Left renal cortex interstitium (tissue), 4 donors: ENCODE results near the gene LHFPL3. TPM values are rescaled to one million over a fixed set of nuclear protein-coding genes. Genes with fewer than 3 reads are reported as not detected.
"Not testable (repeated sequence)": the region's sequence is repeated elsewhere in the genome, so short reads cannot be mapped to it uniquely, and the experiment has no call there.

Source experiments
- DNase-seq, 4 donors: peaks; one replicate each; pipeline ENCODE4 v3.0.0-alpha.2; 2013; ENCODE audit warnings: low read depth in 4 of 4, low spot score in 2 of 4, missing footprints in 1 of 4
- polyA plus RNA-seq, 4 donors: library from polyadenylated mRNA; unstranded; fragments of 120-200 nt; gene quantifications; one replicate each; pipeline ENCODE4 v1.2.1, GENCODE V29; 2013; ENCODE audit not compliant: insufficient read length in 4 of 4

Gene LHFPL3
- polyA plus RNA-seq, 4 donors, result 5.2 to 11.3 (median 5.9) TPM

DNA sequence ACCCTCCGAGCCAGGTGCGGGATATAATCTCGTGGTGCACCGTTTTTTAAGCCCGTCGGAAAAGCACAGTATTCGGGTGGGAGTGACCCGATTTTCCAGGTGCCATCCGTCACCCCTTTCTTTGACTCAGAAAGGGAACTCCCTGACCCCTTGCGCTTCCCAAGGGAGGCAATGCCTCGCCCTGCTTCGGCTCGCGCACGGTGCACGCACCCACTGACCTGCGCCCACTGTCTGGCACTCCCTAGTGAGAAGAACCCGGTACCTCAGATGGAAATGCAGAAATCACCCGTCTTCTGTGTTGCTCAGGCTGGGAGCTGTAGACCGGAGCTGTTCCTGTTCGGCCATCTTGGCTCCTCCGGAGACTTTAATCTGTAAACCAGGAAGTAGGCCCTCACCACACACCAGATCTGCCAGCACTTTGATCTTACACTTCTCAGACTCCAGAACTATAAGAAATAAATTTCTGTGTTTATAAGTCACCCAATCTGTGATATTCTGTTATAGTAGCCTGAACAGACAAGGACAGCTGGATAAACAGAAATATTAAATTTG lies 235.0 kb downstream of the LHFPL3 start:
- not testable (repeated sequence) for DNase-seq

DNA sequence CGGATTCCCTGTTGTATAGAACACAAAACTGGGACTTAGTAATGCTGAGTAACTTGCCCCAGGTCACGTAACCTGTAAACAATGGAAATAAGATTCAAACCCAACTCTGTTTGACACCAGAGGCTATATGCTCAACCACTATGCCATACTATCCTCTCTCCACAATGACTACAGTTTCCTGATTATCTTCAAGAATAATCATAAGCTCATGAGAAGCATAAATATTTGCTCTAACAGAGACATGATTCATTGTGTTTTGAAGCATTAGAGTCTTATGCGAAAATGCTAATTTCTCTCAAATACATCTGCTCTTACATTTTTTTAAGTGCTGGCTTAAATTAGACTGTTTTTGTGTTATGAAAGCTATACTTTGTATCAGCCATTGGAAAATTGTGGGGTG lies 241.3 kb downstream of the LHFPL3 start:
- DNase-seq, result no peak

DNA sequence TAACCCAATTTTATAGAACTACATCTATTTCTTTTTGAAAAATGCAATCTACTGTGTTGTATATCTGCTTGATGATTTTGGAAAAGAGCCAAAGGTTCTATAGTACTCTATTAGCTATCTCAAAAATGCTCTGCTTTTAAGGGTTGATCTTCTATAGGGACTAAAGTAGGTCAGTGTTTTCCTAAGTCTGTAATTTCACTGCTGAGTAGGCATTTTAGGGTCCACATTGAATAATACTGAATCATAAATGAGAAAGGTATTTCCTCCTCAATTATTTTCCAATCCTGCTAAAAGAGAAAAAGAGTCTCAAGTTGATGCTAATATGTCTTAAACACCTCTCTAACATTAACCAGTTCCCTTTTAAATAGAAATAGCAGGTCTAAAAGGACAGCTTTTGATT lies 244.2 kb downstream of the LHFPL3 start:
- no peak for DNase-seq

DNA sequence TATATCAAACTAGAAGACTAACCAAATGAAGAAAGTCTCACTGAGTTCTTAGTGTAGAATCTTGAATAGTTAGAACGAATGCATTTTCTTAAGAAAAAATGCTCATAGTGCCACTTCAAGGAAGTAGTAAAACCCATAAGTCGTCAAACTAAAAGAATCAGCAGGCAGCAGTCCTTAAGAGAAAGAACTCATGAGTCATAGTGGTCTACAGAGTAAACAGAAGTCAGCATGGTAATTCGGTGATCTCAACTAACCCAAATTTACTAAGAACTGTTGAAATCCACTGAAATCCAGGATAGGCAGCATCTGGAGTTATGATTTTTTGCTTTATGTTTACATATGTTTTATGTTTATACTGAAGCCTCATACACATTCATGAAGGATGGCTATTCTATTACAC lies 256.2 kb downstream of the LHFPL3 start:
- no peak for DNase-seq

DNA sequence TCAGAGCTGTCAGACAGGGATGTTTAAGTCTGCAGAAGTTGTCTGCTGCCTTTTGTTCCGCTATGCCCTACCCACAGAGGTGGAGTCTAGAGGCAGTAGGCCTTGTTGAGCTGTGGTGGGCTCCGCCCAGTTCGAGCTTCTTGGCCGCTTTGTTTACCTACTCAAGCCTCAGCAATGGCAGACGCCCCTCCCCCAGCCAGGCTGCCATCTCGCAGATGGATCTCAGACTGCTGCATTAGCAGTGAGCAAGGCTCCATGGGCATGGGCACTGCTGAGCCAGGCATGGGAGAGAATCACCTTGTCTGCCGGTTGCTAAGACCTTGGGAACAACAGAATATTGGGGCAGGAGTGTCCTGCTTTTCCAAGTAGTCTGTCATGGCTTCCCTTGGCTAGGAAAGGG lies 267.2 kb downstream of the LHFPL3 start:
- DNase-seq, result not testable (repeated sequence)

DNA sequence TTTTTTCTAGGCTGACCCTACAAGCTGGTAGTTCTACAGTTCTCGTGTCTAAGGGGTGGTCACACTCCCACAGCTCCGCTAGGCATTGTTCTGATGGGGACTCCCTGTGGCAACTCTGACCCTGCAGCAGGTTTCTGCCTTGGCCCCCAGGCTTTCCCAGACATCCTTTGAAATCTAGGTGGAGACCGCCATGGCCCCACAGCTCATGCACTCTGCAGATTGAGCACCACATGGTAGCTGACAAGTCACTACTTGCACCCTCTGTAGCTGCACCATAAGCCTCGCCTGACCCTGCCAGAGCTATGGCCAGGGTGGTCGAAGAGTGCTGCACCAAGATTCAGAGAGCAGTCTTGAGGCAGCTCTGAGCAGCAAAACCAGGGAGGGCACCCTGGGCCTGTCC lies 275.6 kb downstream of the LHFPL3 start:
- no peak for DNase-seq

DNA sequence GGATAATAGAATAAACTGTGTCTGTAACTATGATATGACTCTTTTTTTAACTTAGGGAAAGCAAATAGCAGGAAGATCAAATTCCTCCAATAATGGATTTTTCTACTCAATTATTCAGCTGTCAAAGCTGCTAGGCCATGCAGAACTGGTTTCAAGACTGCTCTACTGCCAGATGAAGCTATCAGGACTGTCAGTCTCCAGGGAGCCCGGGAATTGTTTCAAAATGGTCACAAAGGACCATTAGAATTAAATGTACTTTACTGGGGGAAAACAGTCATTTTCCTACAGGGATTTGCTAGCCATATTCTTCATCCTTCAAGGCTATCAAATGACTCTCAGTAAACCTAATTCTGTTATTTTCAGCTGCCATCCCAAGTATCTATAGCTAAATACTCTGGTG lies 276.3 kb downstream of the LHFPL3 start:
- no peak for DNase-seq

DNA sequence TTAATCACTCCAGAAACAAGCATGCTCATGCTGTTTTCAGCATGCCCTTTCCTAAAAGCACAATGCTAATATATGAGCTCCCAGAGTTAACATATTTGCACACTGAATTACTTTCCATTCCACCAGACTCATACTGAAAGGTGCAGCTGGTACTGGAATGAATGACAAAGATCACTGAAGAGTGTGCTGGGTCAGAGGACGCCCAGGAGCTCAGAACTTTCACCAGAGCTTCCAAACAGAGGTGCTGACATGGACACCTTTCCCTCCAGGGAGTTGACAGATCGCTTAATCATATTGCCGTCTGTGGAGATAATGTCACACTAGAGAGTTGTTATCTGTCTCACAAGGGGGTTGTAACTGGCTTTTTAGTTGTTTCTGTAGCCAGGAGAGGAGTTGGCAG lies 292.9 kb downstream of the LHFPL3 start:
- DNase-seq, result no peak

DNA sequence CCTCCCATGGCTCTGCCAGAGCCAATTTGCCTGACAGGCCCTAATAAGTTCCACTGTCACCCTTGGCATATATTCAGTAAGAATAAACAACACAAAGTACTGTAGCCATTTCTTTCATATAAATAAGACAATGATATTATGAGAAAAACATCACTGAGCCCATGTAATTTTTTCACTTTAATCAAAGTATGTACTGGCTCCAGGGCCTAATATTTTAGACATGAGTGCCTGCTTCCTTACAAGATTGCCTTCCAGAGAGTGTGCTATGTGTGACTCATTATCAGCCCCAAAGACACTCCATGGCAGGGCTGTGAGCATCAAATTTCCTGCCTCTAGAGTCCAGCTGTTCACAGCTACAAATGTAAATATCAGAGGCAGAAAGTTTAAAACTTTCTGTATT lies 297.6 kb downstream of the LHFPL3 start:
- DNase-seq, result no peak

DNA sequence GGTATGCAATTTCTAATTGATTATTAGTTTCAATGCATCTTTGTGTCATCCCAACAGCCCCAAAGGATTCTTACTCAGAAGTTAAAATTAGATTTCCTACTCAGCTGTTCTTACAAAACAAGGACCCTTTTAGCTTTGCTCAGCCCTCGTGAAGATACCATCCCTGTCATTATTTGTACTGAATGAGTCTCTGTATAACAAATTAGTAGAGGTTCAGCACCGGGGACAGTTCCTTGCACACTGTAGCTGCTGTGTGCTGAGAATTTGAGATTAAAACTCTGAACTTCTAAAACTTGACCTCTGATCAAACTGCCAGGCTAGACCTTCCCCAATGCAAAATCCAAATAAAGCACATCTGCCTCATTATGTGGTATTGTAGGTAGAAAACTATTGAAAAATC lies 299.1 kb downstream of the LHFPL3 start:
- DNase-seq, result peak in 2 of 4 donors; percentile 37 to 59

DNA sequence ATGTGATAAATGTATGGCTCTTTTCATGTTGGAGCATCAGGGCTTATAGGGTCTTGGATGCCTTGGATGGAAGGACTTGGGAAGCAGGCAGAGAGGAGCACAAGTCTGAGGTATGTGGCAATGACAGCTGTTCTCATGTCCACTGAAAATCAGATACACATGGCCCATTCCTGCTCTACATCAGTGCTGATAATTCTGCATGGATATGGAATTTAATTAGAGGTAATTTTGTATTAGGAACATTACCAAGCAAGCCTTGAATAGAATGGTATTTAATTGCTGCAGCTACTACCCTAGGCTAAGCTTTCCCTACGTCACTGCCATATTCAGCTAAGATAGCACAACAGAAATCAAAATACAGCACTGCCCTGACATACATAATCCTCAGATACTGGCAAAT lies 299.6 kb downstream of the LHFPL3 start:
- no peak for DNase-seq

DNA sequence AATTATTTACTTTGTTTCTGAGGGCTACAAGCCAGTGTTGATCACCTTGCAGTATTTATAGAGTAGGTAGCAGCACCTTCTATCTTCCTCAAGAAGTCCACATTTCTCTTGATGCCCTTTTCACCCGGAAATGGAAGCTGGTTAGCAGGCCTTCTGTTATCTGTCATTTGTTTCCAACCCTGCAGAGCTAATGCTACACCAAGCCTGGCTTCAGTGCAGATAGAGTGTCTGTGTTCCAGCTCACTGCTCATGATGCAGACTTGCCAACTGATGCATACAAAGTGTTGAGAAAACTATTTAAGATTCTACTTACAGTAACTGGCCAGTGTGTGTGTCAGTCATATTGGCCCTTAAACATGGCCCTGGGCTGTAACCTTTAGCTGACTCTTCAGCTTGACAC lies 301.0 kb downstream of the LHFPL3 start:
- no peak for DNase-seq

DNA sequence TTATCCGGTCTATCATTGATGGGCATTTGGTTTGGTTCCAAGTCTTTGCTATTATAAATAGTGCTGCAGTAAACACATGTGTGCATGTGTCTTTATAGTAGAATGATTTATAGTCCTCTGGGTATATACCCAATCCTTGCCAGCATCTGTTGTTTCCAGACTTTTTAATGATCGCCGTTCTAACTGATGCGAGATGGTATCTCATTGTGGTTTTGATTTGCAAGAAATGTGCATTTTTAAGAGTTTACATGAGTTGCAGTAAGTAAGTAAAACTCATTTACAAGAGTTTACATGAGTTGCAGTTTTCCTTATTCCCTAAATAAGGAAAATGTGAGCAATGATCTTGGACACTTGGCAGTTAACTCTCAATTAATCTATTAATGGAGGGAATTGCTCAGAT lies 312.1 kb downstream of the LHFPL3 start:
- DNase-seq, result no peak

DNA sequence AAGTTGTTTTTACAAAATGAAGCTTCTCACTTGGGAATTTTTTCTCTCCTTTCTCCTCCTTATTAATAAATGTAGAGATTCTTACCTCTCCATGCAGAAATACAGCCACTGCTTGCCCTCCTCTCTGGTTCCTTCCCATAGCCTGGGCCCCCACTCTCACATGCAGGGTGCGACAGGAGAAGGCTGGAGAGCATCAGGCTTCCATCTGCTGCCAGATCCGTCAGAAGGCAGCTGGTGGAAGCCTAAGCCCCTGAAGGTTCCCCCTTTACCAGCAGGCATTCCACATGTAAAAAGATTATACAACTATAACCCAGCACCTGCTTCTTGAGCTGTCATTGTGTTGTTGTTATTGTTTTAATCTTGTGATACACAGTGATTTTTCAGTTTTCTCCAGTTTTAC lies 314.2 kb downstream of the LHFPL3 start:
- DNase-seq, result no peak

DNA sequence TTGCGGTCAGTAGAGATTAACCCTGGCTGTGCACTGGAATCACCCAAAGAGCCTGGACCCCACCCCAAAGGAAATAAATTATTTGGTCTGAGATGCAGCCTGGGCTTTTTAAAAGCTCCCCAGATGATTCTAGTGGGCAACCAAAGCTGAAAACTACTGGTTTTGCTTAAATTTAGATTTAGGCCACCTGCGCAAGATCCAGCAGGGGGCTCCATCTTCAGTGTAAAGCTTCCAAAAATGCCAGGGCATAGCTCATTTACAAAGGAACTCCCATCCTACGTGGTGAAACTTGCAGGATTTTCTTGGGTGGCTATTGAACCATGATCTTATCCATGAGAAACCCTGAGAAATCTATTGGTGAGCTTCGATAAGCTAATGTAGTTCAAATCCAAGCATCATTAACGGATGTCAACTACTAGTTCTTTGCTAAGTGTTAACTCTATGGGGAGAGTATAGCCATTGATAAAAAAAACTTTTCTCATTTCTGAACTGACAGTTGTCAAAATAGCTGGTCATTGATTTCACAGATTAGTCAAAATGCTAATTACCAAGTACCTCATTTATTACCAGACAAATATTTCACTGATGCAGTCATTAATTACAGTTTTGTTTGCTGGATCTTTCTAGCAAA lies 315.3 kb downstream of the LHFPL3 start:
- DNase-seq, result no peak

DNA sequence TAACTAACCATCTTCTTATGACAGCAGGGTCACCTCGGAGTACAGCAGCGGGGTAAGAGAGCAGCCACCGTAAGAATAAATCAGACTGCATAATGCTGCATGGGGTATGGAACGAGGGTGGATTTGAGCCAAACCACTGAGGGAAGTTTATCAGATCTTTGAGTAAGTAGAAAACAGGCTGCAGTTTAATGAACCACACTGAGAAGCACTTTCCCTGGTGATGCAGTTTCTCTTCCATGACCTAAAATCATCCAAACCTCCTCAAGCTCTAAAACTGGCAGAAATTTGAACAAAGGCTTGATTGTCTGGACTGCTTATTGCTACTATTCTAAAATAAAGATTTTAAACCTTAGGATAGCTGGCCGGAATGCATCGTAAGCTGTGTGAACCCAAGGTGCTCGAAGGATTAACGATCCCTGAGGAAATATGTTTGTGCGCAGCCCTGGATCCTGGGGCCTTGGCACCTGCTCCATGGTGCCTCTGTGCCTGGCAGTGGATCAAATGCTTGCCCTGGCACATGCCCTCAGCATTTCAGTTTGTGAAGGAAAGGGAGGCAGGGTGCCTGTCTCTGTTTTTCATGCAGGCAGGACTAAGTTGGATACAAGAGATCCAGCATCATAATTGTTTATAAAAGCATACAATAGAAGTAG lies 322.7 kb downstream of the LHFPL3 start:
- DNase-seq, result no peak

DNA sequence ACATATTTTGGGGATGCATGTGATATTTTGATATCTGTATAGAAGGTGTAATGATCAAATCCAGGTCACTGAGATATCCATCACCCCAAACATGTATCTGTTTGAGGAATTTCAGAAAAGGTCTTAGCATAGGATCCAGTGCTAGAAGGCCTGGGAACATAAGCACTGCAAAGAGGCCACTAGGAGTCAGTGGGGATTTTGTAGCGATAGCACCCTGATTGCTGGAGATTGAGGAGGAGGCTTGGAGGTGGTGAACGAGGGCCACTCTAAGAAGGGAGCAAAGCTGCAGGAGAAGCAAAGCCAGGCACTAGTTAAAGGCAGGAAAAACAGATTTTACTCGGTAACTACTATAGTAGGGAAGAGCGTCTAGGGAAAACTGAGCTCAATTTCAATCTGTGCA lies 324.0 kb downstream of the LHFPL3 start:
- no peak for DNase-seq

DNA sequence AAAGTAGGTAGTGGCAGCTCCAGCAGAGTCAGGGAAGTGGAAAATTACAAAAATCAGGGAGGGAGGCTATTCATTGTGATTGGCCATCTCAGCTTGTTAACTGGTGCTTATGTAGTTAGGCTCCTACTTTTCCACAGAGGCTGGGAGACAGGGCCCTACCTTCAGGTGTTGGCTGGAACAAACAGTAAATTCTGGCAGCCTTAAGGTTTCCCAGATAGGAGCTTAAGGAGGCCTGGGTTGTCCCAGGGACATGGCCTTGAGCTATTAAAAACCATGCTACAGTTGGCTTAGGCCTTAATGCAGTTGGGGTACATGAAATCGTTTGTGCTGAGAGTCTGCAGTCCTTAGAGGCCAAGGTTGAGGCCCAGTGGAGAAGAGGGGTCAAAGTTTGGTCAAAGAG lies 324.5 kb downstream of the LHFPL3 start:
- DNase-seq, result no peak

DNA sequence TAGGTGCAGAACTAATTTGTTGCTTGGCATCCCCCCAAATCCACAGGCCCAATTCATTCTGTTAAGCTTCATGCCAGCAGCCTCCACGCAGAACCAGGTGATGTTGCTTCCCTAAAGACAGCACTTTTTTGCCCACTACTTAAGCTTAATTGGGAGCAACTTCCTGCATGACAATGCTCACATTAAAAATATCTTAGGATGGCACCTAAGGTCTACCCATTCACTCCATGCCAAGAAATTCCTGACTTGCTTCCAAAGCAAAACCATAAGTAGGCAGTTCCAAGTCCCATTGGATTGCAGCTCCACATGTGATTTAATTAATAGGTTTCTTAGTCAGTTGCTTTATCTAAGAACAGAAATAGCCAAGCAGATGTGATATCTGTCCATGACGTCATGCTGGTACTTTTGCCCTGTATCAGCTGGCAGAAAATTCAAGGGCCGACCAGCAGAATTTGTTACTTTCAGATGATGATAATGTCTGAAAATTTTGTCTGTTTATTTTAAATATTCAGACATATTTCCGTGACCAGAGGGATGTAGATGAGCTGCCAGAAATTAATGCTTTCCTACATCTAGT lies 325.5 kb downstream of the LHFPL3 start:
- no peak for DNase-seq

DNA sequence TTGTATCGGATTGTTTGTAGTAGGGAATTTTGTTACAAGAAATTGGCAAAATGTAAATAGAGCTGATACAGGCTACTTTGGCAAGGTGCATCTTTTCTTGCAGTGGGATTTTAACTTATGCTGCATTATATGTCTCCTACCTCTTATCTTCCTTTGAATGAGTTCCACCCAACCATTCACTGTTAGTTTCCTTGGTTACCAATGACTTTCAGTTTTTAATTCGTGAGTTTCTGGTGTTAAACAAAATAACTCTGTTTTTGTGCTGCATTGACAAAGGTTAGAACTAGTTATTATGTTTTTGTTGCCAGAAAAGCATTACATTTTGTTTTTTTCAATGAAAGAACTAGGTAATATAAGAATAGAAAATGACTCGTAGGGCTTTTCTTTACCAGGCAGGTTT lies 327.2 kb downstream of the LHFPL3 start:
- no peak for DNase-seq

DNA sequence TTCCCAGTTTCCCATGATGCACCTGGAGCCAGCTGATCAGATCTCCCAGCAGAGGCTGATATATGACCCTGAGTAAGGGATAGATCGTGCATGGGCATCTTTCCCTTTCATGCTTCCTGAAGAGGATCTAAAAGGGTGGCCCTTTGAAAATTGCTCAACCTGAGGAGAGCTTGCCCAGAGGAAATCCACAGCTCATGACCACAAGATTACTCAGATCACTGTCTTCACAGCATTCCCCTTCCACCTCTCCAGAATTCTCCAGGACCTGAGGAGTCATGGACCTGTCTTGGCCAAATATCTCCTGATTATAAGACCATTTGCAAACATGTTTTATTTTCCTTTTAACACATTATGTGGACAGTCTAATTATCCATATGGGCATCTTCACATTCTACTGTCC lies 328.1 kb downstream of the LHFPL3 start:
- DNase-seq, result no peak

DNA sequence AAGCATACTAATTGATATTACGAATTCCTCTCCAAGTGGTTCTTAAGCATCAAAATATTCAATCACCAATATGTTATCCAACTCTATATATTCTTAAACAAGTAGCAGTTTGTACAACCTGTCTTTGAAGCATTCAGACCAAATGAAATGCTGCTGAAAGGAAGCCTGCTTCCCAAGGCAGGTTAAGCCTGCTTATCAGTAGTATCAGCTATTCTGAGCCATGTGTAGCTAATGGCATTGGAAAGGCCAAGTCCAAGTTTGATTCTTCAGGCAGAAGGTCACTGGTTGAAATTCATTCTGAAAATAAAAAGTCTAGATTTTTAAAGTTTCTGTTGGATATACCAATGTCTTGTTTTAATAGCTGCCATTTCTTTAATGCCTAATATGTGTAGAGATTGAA lies 328.7 kb downstream of the LHFPL3 start:
- no peak for DNase-seq
